HG03457 (cell line): ENCODE data around the gene MTERF1.

ENCODE experiments used
- ATAC-seq: cut with Tn5 transposase; IDR thresholded peaks from one replicate; pipeline ENCODE4 v1.9.1; 2021; ENCODE audit warnings: moderate number of reproducible peaks; ENCODE audit not compliant: unreplicated experiment

The MTERF1 gene

DNA sequence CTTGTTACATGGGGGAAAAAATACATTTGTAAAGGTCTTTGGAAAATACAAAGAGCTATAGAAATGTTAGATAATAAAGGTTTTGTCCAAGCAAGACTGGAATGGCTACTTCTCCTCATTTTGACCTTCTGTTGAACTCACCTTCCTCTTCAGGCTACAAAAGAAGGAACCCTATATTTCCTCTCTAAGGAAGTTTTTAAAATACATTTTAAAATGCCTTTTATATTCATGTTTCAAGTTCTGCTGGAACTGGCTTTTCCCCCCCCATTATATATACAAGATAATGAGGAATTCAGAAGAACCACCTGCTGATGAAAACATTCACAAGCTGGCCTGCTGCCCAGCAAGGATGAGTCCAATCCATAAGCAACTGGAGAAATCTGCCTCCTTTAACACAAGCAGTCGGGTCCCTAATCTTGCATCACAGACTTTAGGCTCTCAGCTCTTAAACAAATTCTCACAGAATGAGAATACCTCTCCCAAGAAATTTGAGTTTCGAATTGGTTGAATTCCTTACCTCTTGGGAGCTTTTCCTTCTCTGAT, 44.6 kb downstream of the MTERF1 start:
- no peak for ATAC-seq

DNA sequence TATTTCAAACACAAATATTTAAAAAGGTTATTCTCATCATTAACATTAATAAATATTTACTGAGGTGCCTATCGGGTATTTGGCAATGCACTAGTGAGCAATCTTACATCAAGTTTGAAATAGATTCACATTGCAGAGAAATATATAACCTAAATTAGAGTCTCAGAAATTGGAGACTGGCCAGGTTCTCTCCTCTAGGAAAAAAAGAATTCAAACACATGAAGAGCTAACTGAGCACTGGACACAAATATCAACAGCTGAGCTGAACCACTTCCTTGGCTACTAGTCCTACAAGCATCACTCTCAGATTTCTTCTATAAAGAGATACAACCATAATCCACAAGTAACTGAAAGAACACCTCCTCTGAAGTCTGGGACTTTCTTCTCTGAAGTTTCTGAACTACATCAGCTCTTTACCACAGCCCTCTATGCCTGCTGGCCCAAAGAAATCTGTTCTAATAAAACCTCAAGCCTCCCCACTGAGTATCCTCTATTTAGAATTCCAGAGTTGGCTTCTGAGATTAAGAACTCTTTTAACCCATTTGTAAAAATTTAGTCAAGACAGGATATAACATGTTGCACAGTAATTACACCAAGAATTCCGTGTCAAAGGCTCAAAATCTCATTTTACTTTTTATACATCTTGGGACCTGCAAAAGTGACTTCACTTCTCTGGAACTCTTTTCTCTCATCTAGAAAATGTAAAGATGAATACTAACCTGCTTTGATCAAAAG, 45.2 kb downstream of the MTERF1 start:
- no peak for ATAC-seq

DNA sequence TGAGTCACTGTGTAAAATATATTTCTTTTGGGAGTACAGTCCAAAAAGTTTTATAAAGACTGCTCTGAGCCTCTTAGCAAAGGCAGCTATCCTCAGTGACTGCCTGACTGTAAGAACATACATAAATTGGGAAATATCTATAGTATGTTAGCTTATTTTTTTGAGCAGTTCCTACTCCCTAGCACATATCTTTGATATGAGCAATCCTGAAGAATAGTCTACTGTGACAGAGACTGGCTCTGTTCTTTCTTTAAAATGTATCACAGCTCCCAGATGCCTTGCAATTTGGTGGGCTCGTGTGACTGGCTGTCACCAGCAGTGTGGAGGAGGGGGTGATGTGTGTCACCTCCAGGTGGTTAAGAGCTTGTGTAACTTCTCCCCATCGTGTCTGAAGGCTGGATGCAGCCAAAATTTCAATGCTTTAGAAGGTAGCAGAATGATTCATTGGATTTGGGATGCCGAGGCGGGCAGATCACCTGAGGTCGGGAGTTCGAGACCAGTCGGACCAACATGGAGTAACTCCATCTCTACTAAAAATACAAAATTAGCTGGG, 47.9 kb downstream of the MTERF1 start:
- no peak for ATAC-seq

DNA sequence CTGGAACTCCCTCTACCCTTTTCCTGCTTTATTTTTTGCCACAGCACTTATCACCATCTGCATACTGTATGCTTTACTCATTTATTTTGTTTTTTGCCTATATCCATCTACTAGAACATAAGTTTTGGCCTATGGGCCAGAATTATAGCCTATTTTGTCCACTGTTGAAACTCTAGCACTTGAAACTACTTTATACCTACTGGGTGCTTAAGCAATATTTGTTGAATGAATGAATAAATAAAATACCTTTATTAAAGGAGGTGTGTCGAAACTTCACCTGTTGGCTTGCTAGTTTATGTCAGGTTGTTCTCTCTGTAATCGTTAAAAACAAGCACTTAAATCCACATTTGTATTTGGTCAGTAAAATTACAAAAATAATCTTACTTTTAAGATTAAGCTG, 53.3 kb downstream of the MTERF1 start:
- no peak for ATAC-seq

DNA sequence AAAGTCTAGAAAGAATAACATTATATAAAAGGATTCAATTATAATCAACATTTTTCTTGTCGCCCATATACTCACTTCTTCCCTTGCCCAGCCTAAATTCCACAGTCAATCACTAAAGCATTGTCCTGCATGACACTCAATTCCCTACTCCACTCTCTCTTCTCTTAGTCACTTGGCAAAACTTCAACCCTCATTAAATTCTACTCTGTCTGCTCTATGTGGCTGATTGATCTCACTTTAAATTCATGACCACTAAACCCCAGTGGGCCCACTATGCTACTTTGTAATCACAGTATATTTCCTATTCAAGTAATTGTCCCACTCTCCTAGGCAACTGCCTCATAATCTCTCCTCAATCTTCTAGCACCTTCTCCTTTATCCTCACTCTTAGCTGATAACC, 54.1 kb downstream of the MTERF1 start:
- no peak for ATAC-seq

DNA sequence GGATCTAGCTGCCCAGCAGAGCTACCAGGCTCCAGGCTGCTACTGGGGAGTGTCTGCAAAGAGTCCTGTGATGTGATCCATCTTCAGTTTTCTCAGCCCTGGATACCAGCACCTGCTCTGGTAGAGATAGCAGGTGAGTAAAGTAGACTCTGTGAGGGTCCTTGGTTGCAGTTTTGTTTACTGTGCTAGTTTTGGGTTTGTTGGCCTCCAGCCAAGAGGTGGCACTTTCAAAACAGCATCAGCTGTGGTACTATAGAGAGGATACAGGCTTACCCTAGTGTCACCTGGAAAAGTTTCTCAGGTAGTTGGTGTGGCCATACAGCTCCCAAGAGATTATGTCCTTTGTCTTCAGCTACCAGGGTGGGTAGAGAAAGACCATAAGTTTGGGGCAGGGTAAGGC, 56.3 kb downstream of the MTERF1 start:
- ATAC-seq, result no peak
